SK-N-SH (cell line): Measurements from ENCODE around the gene PDCD1. TPM values are rescaled to one million over a fixed set of nuclear protein-coding genes. Genes with fewer than 3 reads are reported as not detected.

ENCODE experiments used
- CTCF ChIA-PET: fragments of 300-600, 350-600 bp; formaldehyde crosslinking; extraction: SDS; loops from one replicate; lab custom pipeline; 2021; lab: Yijun Ruan, JAX
- POLR2A ChIA-PET: fragments of 350-600 bp; sonication (Branson Sonifier 250); formaldehyde crosslinking; extraction: SDS; loops from one replicate; lab custom pipeline; 2020; ENCODE audit warnings: antibody characterized with exemption, inconsistent platforms; lab: Yijun Ruan, JAX
- DNase-seq: peaks from one replicate; pipeline ENCODE4 v3.0.0; 2012
- H2AFZ ChIP-seq: fragments of 200-600 bp; sonication (generic); 2 replicates; pipeline ENCODE4 v1.8.1; 2016; ENCODE audit warnings: antibody characterized with exemption, mild to moderate bottlenecking, low read depth
- H3F3A ChIP-seq: fragments of 200-600 bp; sonication (generic); replicated peaks from 2 replicates; pipeline ENCODE3; 2016; ENCODE audit warnings: antibody characterized with exemption, mild to moderate bottlenecking; ENCODE audit not compliant: insufficient read depth
- H3K27ac ChIP-seq, 2 experiments: fragments of 200-500 bp in 1 of 2; fragments of 200-600 bp in 1 of 2; sonication (Bioruptor generic) in 1 of 2; sonication (generic), shearing (Covaris generic) in 1 of 2; 2 replicates each; pipeline versions ENCODE4 v1.5.1 to v1.6.1; 2014 to 2016; ENCODE audit warnings: low read depth in 2 of 2, inconsistent platforms in 1 of 2, low read length in 1 of 2, mild to moderate bottlenecking in 1 of 2, mixed read lengths in 1 of 2
- H3K27me3 ChIP-seq: fragments of 200-600 bp; sonication (generic), shearing (Covaris generic); 2 replicates; pipeline ENCODE4 v1.6.1; 2016; ENCODE audit warnings: mixed run types; ENCODE audit not compliant: insufficient read depth
- H3K36me3 ChIP-seq, 2 experiments: fragments of 200-500 bp in 1 of 2; fragments of 200-600 bp in 1 of 2; sonication (Bioruptor generic) in 1 of 2; sonication (generic) in 1 of 2; replicated peaks in 1 of 2; 2 replicates each; pipeline versions ENCODE3 to v1.5.1; 2014 to 2016; ENCODE audit warnings: low read length in 1 of 2, mild to moderate bottlenecking in 1 of 2; ENCODE audit not compliant: insufficient read depth in 2 of 2, control insufficient read depth in 1 of 2
- H3K4me1 ChIP-seq, 2 experiments: fragments of 200-500 bp in 1 of 2; fragments of 200-600 bp in 1 of 2; sonication (Bioruptor generic) in 1 of 2; sonication (generic), shearing (Covaris generic) in 1 of 2; 2 replicates each; pipeline versions ENCODE4 v1.5.1 to v1.6.1; 2014 to 2016; ENCODE audit warnings: low read depth in 1 of 2, low read length in 1 of 2, mixed run types in 1 of 2; ENCODE audit not compliant: insufficient read depth in 2 of 2, control insufficient read depth in 1 of 2
- H3K4me2 ChIP-seq: fragments of 200-600 bp; sonication (generic), shearing (Covaris generic); 2 replicates; pipeline ENCODE4 v1.6.1; 2017; ENCODE audit warnings: mixed run types
- H3K4me3 ChIP-seq, 2 experiments: fragments of 200-500 bp in 1 of 2; fragments of 200-600 bp in 1 of 2; sonication (Bioruptor generic) in 1 of 2; sonication (generic), shearing (Covaris generic) in 1 of 2; 2 replicates each; pipeline versions ENCODE4 v1.5.1 to v1.8.1; 2014 to 2016; ENCODE audit warnings: low read depth in 2 of 2, inconsistent platforms in 1 of 2, low read length in 1 of 2, mild to moderate bottlenecking in 1 of 2, mixed read lengths in 1 of 2, moderate library complexity in 1 of 2
- H3K79me2 ChIP-seq: fragments of 200-600 bp; sonication (generic); 2 replicates; pipeline ENCODE4 v1.8.1; 2017; ENCODE audit warnings: mild to moderate bottlenecking; ENCODE audit not compliant: insufficient read depth
- H3K9ac ChIP-seq: fragments of 200-600 bp; sonication (generic); 2 replicates; pipeline ENCODE4 v1.6.1; 2017; ENCODE audit warnings: mixed run types
- H3K9me2 ChIP-seq: fragments of 200-600 bp; sonication (generic); 2 replicates; pipeline ENCODE4 v1.6.1; 2017; ENCODE audit warnings: mixed run types
- H3K9me3 ChIP-seq: fragments of 200-600 bp; sonication (generic); 2 replicates; pipeline ENCODE4 v1.6.1; 2017; ENCODE audit warnings: mixed run types, mild to moderate bottlenecking, moderate library complexity
- H4K20me1 ChIP-seq: fragments of 200-600 bp; sonication (generic); 2 replicates; pipeline ENCODE4 v1.6.1; 2017; ENCODE audit warnings: mild to moderate bottlenecking, mixed run types; ENCODE audit not compliant: insufficient read depth
- ELF1 ChIP-seq: IDR thresholded peaks from 2 replicates; pipeline ENCODE4 v1.4.0; 2012
- EP300 ChIP-seq, 2 experiments: IDR thresholded peaks; 2 replicates each; pipeline versions ENCODE4 v1.4.0 to v1.6.1; 2012; ENCODE audit warnings: borderline replicate concordance in 1 of 2, low read depth in 1 of 2, low read length in 1 of 2
- EZH2phosphoT487 ChIP-seq: fragments of 200-600 bp; sonication (generic); IDR thresholded peaks from 2 replicates; pipeline ENCODE4 v1.6.1; 2017; ENCODE audit warnings: low read depth, mixed run types, mild to moderate bottlenecking, antibody characterized with exemption, moderate library complexity, borderline replicate concordance
- GATA2 ChIP-seq: sonication (generic); formaldehyde crosslinking; IDR thresholded peaks from 2 replicates; pipeline ENCODE4 v1.5.0; 2020; ENCODE audit warnings: mild to moderate bottlenecking, missing genetic modification reagents
- NRF1 ChIP-seq: IDR thresholded peaks from 2 replicates; pipeline ENCODE4 v1.6.1; 2012; ENCODE audit warnings: low read depth, mild to moderate bottlenecking, low read length
- RFX5 ChIP-seq: IDR thresholded peaks from 2 replicates; pipeline ENCODE4 v1.6.1; 2012; ENCODE audit warnings: mild to moderate bottlenecking, improper control_type of control experiment, low read length
- SMC3 ChIP-seq: IDR thresholded peaks from 2 replicates; pipeline ENCODE4 v1.6.1; 2012; ENCODE audit warnings: low read depth, low read length, improper control_type of control experiment
- YY1 ChIP-seq: IDR thresholded peaks from 2 replicates; pipeline ENCODE4 v1.4.0; 2012; ENCODE audit warnings: low read depth, mild to moderate bottlenecking
- WGBS: methylation state at CpG from one replicate; pipeline ENCODE4 v1.1.6; 2017; ENCODE audit warnings: low lambda C conversion rate; 5-methylcytosine and 5-hydroxymethylcytosine counted together
- polyA plus RNA-seq, 3 experiments: library from polyadenylated mRNA; depleted of rRNA; stranded (reverse); fragments of >200 nt; gene quantifications; 2 replicates each; pipeline ENCODE4 v1.2.3, GENCODE V29; 2012
- TF ChIP-seq, protein P1 (sequence below): fragments of 150-350 bp; IDR thresholded peaks from 2 replicates; pipeline ENCODE4 v1.6.1; 2017; ENCODE audit warnings: antibody characterized with exemption, low read length, low read depth, borderline replicate concordance
- TF ChIP-seq, protein P2 (sequence below): fragments of 150-350 bp; IDR thresholded peaks from 2 replicates; pipeline ENCODE4 v1.6.1; 2016; ENCODE audit warnings: mild to moderate bottlenecking, low read depth, low read length

PDCD1 gene
- polyA plus RNA-seq, 1 of the 3 experiments (the other 2 are of a cell fraction), result not detected

GRCh38 chr2:241852116-241852980 is 6.3 kb downstream of the PDCD1 start:
- peaks cover 12 to 32% of the 10 kb centered on the region in 2 experiments; a peak in 3 of 4 replicates for H3K4me1 ChIP-seq
- no peaks in the 10 kb centered on the region for H3F3A ChIP-seq
- ChIA-PET POLR2A (interaction anchor here (0.9 kb wide), 1 partner anchor 16 kb away, joined by 3 read pairs; no protein-coding TSS in a partner anchor), CTCF (interaction anchor here (0.6 kb wide), 1 partner anchor 25 kb away, joined by 3 read pairs; no protein-coding TSS in a partner anchor)
- H3K9ac ChIP-seq, result no peak overlapping the region
- H3K9me2 ChIP-seq, result no peaks in the 10 kb centered on the region
- H3K27ac ChIP-seq, result no peak overlapping the region
- no peaks in the 10 kb centered on the region for H3K36me3 ChIP-seq
- H4K20me1 ChIP-seq, result no peaks in the 10 kb centered on the region
- H3K79me2 ChIP-seq, result no peaks in the 10 kb centered on the region
- no peak for TF ChIP-seq EZH2phosphoT487
- TF ChIP-seq ELF1, result no peak
- no peak for TF ChIP-seq YY1
- TF ChIP-seq, protein P1, sequence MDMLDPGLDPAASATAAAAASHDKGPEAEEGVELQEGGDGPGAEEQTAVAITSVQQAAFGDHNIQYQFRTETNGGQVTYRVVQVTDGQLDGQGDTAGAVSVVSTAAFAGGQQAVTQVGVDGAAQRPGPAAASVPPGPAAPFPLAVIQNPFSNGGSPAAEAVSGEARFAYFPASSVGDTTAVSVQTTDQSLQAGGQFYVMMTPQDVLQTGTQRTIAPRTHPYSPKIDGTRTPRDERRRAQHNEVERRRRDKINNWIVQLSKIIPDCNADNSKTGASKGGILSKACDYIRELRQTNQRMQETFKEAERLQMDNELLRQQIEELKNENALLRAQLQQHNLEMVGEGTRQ, result no peak
- TF ChIP-seq RFX5, result no peak
- TF ChIP-seq EP300 (IDR thresholded peaks at IDR 0.05; ENCODE audit: borderline replicate concordance in 1 of 2, low read depth in 1 of 2, low read length in 1 of 2), result no peak
- TF ChIP-seq NRF1, result no peak
- 91% methylated on average over 24 of the region's 39 CpGs for WGBS
- H3K27me3 ChIP-seq, result no peaks in the 10 kb centered on the region
- H2AFZ ChIP-seq, result no peak overlapping the region
- H3K4me3 ChIP-seq, result no peak overlapping the region
- H3K9me3 ChIP-seq, result no peaks in the 10 kb centered on the region
- DNase-seq, result peak; percentile 33
- no peak overlapping the region for H3K4me2 ChIP-seq

DNA sequence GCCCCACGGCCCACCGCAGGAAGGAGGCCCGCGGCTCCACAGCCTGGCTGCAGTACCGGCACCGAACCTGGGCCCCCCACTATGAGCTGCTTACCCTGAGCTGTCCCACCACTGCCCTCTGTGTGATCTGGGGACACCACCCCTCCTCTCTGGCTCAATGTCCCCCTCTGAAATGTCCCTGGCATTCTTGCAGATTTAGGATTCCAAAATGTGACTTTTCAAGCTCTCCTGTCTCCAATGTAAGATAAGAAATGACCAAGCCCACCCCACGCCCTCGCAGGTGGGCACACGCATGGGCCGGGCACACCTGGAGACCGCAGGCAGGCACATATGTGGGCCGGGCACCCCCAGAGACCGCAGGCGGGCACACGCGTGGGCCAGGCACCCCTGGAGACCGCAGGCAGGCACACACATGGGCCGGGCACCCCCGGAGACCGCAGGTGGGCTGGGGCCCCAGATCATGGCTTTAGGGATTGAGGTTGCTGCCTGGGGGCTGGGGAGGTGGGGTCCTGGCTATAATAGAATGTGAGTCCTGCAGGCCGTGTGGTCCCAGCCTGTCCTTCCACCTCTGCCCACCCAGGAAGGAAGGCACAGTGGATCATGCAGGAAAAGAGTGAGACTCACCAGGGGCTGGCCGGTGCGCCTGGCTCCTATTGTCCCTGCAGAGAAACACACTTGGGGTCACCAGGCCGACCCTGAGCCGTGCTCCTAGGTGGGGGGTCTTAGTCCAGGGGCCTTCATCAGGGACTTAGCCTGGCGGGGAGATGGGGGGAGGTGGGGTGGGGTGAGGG is 7.2 kb downstream of the PDCD1 start:
- Histone ChIP-seq H3K9me2 (no peaks in the 10 kb centered on the region), H3K9ac (no peak overlapping the region), H3K27ac (no peak overlapping the region), H3F3A (no peaks in the 10 kb centered on the region), H3K4me1 (peaks cover 12 to 32% of the 10 kb centered on the region in 2 experiments; a peak in 3 of 4 replicates), H3K9me3 (no peaks in the 10 kb centered on the region), H3K27me3 (no peaks in the 10 kb centered on the region), H3K36me3 (no peaks in the 10 kb centered on the region), H3K4me3 (no peak overlapping the region), H2AFZ (no peak overlapping the region)
- CTCF ChIA-PET, result interaction anchor here (0.6 to 1.9 kb wide), 6 partner anchors 9 to 186 kb away, joined by 3 to 9 read pairs (median 4); no protein-coding TSS in a partner anchor
- peak; percentile 31 for DNase-seq
- no peak for TF ChIP-seq SMC3
- TF ChIP-seq NRF1, result no peak
- TF ChIP-seq GATA2 (CRISPR knock-in tag), result no peak
- TF ChIP-seq, protein P2, sequence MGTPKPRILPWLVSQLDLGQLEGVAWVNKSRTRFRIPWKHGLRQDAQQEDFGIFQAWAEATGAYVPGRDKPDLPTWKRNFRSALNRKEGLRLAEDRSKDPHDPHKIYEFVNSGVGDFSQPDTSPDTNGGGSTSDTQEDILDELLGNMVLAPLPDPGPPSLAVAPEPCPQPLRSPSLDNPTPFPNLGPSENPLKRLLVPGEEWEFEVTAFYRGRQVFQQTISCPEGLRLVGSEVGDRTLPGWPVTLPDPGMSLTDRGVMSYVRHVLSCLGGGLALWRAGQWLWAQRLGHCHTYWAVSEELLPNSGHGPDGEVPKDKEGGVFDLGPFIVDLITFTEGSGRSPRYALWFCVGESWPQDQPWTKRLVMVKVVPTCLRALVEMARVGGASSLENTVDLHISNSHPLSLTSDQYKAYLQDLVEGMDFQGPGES, result no peak
- TF ChIP-seq, all 33 proteins: peak for 0
- Histone ChIP-seq H4K20me1 (no peaks in the 10 kb centered on the region), H3K4me2 (no peak overlapping the region), H3K79me2 (no peaks in the 10 kb centered on the region)
- 57% methylated on average over 5 of the region's 26 CpGs for WGBS
- POLR2A ChIA-PET, result no interaction called here
